Myocyte (in vitro differentiated cells): ENCODE data around the gene TSPYL6. TPM values are rescaled to one million over a fixed set of nuclear protein-coding genes. Genes with fewer than 3 reads are reported as not detected.
"Not testable (repeated sequence)": the region's sequence is repeated elsewhere in the genome, so short reads cannot be mapped to it uniquely, and the experiment has no call there.

Experiments used
- DNase-seq: peaks from one replicate; pipeline ENCODE4 v3.0.0-alpha.2; 2012; ENCODE audit warnings: low read depth
- polyA plus RNA-seq: library from polyadenylated mRNA; unstranded; fragments of >200 nt; gene quantifications from one replicate; pipeline ENCODE4 v1.2.1, GENCODE V29; 2012; ENCODE audit warnings: missing spikeins
- total RNA-seq: library from RNA; depleted of rRNA; stranded (reverse); fragments of >200 nt; gene quantifications from 2 replicates; pipeline ENCODE4 v1.2.3, GENCODE V29; 2014

The TSPYL6 gene
- total RNA-seq: not detected in 2 replicates
- polyA plus RNA-seq: 0.09 TPM

GRCh38 chr2:54256091-54256694 is at the start of gene TSPYL6:
TSS of gene TSPYL6 (minus strand) at chr2:54256229. CDS start at chr2:54256151, 78 bp downstream.
- DNase-seq: no peak

GRCh38 chr2:54303631-54304030 is 47.6 kb upstream of the TSPYL6 start:
- no peak for DNase-seq

- peak; percentile 72 for DNase-seq
Measured at GRCh38 chr2:54298514-54298913, 42.5 kb upstream of the TSPYL6 start.

- DNase-seq: peak; percentile 47
Measured at GRCh38 chr2:54295911-54296310, 39.9 kb upstream of the TSPYL6 start.

GRCh38 chr2:54294665-54295064 is 38.6 kb upstream of the TSPYL6 start:
- not testable (repeated sequence) for DNase-seq

GRCh38 chr2:54290356-54291025 is 34.5 kb upstream of the TSPYL6 start:
- no peak for DNase-seq

- no peak for DNase-seq
Measured at GRCh38 chr2:54289917-54290316, 33.9 kb upstream of the TSPYL6 start.

GRCh38 chr2:54287532-54287931 is 31.5 kb upstream of the TSPYL6 start:
- peak; percentile 47 for DNase-seq

GRCh38 chr2:54285451-54285850 is 29.4 kb upstream of the TSPYL6 start:
- peak; percentile 20 for DNase-seq

- no peak for DNase-seq
Measured at GRCh38 chr2:54284826-54285225, 28.8 kb upstream of the TSPYL6 start.

GRCh38 chr2:54279385-54279784 is 23.4 kb upstream of the TSPYL6 start:
- DNase-seq: no peak

GRCh38 chr2:54275541-54275940 is 19.5 kb upstream of the TSPYL6 start:
- no peak for DNase-seq

- peak; percentile 65 for DNase-seq
Measured at GRCh38 chr2:54274781-54275242, 18.8 kb upstream of the TSPYL6 start.

GRCh38 chr2:54271843-54272627 is 16.0 kb upstream of the TSPYL6 start:
- DNase-seq: no peak

- DNase-seq: no peak
Measured at GRCh38 chr2:54271189-54271588, 15.2 kb upstream of the TSPYL6 start.

GRCh38 chr2:54267577-54267976 is 11.5 kb upstream of the TSPYL6 start:
- DNase-seq: no peak

- DNase-seq: not testable (repeated sequence)
Measured at GRCh38 chr2:54265081-54265480, 9.1 kb upstream of the TSPYL6 start.

- no peak for DNase-seq
Measured at GRCh38 chr2:54262015-54262765, 6.2 kb upstream of the TSPYL6 start.

GRCh38 chr2:54261537-54261936 is 5.5 kb upstream of the TSPYL6 start:
- no peak for DNase-seq

- no peak for DNase-seq
Measured at GRCh38 chr2:54260241-54260595, 4.2 kb upstream of the TSPYL6 start.
